OCI-LY7 (cell line): Measurements from ENCODE around the gene PTPRJ. TPM values are rescaled to one million over a fixed set of nuclear protein-coding genes. Genes with fewer than 3 reads are reported as not detected.
A peak's percentile ranks its signal among the peaks of the same experiment; 100 is the strongest.

ENCODE experiments used
- BruUV-seq: library from RNA; stranded (reverse); fragments of 400-500 nt; replicated peaks from 2 replicates; lab custom pipeline; 2021; lab: Mats Ljungman, UMichigan
- CTCF ChIA-PET: fragments of 300-600 bp; sonication (Branson Sonifier 250); formaldehyde crosslinking; loops from one replicate; lab custom pipeline; 2022; ENCODE audit warnings: antibody characterized with exemption; ENCODE audit not compliant: unreplicated experiment; lab: Charles Lee
- POLR2A ChIA-PET: fragments of 300-600 bp; sonication (Branson Sonifier 250); formaldehyde crosslinking; loops from one replicate; lab custom pipeline; 2022; ENCODE audit warnings: antibody characterized with exemption; lab: Charles Lee
- DNase-seq: peaks from one replicate; pipeline ENCODE4 v3.0.0-alpha.2; 2015; ENCODE audit warnings: low spot score
- H2AFZ ChIP-seq: fragments of 200-600 bp; sonication (generic), shearing (Covaris generic); 2 replicates; pipeline ENCODE4 v1.6.1; 2014; ENCODE audit warnings: mild to moderate bottlenecking, antibody characterized with exemption, low read length, moderate library complexity
- H3K27ac ChIP-seq: fragments of 200-600 bp; sonication (generic); 2 replicates; pipeline ENCODE4 v1.5.1; 2014; ENCODE audit warnings: mixed run types, low read depth, mild to moderate bottlenecking, moderate library complexity, low read length, inconsistent platforms; ENCODE audit not compliant: poor library complexity, severe bottlenecking
- H3K36me3 ChIP-seq: fragments of 200-600 bp; sonication (generic); 2 replicates; pipeline ENCODE4 v1.6.1; 2014; ENCODE audit warnings: mild to moderate bottlenecking, antibody characterized with exemption, low read length, moderate library complexity, mixed read lengths; ENCODE audit not compliant: insufficient read depth
- H3K4me1 ChIP-seq: fragments of 200-600 bp; sonication (generic); 2 replicates; pipeline ENCODE4 v1.5.1; 2014; ENCODE audit warnings: mild to moderate bottlenecking, low read length; ENCODE audit not compliant: insufficient read depth, poor library complexity, severe bottlenecking
- H3K4me2 ChIP-seq: fragments of 200-600 bp; sonication (generic); 2 replicates; pipeline ENCODE4 v1.6.1; 2014; ENCODE audit warnings: mild to moderate bottlenecking, low read length
- H3K4me3 ChIP-seq: fragments of 200-600 bp; sonication (generic); 2 replicates; pipeline ENCODE4 v1.5.1; 2014; ENCODE audit warnings: mild to moderate bottlenecking, low read depth, low read length; ENCODE audit not compliant: poor library complexity, severe bottlenecking
- H3K79me2 ChIP-seq: fragments of 200-600 bp; sonication (generic); 2 replicates; pipeline ENCODE4 v1.6.1; 2016; ENCODE audit warnings: low read depth, mild to moderate bottlenecking, low read length, moderate library complexity, mixed read lengths; ENCODE audit not compliant: insufficient read depth
- H3K9me2 ChIP-seq: fragments of 200-600 bp; sonication (generic); 2 replicates; pipeline ENCODE4 v1.6.1; 2016; ENCODE audit warnings: mild to moderate bottlenecking, low read length, mixed read lengths; ENCODE audit not compliant: insufficient read depth
- H3K9me3 ChIP-seq: fragments of 200-600 bp; sonication (generic); 2 replicates; pipeline ENCODE4 v1.6.1; 2014; ENCODE audit warnings: mild to moderate bottlenecking, mixed run types, low read length, mixed read lengths
- H4K20me1 ChIP-seq: fragments of 200-600 bp; sonication (generic); 2 replicates; pipeline ENCODE4 v1.6.1; 2014; ENCODE audit warnings: mild to moderate bottlenecking, antibody characterized with exemption, low read length, moderate library complexity, mixed read lengths; ENCODE audit not compliant: insufficient read depth
- CTCF ChIP-seq: fragments of 200-600 bp; sonication (generic); conservative IDR thresholded peaks from 2 replicates; pipeline ENCODE4 v1.5.1; 2014; ENCODE audit warnings: mild to moderate bottlenecking, antibody characterized with exemption, low read length, moderate library complexity, mixed read lengths
- EZH2phosphoT487 ChIP-seq: fragments of 200-600 bp; sonication (generic); IDR thresholded peaks from 2 replicates; pipeline ENCODE4 v1.6.1; 2018; ENCODE audit warnings: low read depth, borderline replicate concordance, mild to moderate bottlenecking, mixed run types, antibody characterized with exemption, low read length, moderate library complexity, mixed read lengths
- intact Hi-C: fragments of 100-400 bp; cut with micrococcal nuclease; formaldehyde crosslinking; loops from one replicate; pipeline ENCODE4 v1.10.0; 2022; ENCODE audit not compliant: unreplicated experiment
- total RNA-seq, 2 experiments: library from RNA; depleted of rRNA in 1 of 2; stranded (reverse); fragments of >200 nt in 1 of 2; shearing (Covaris generic) in 1 of 2; gene quantifications; 2 replicates each; pipeline ENCODE4 v1.2.3, GENCODE V29; 2014 to 2022

PTPRJ gene
- total RNA-seq, 2 experiments from 2014 or later, result 5.4 to 28.3 TPM

DNA sequence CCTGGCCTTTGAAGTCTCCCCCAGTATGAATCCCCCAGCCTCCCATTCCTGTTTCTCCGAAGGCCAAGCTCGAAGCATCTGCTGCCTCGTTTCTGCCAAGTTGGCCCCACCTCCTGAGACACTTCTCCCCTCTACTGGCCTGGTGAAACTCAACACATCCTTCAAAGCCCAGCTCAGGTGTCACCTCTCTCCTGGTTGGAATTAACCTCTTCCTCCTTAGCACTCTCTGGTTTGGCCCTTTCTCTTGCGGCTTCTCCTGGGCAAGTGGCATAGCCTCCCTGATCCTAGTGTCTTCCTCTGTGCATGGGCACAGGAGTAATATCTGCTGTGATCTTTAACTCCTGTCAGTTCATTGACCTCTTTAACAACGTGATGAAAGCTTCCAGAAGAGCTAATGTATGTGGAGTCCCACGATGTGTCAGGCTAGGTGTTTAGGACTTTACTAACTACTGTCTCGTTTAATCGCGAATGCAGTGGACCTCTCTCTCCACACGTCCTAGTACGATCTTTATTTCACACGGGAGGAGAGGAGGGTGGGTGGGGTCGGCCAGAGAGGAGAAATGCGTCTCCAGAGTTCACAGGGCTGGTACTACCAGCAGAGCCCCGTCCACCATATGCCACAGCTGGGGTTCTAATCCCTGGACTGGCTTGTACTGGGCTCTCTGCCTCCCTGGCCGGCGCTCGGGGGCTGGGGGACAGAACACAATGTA, 826 bp upstream of the PTPRJ start:
- H4K20me1 ChIP-seq, result no peaks in the 10 kb centered on the region
- ChIA-PET POLR2A (interaction anchor here (0.6 to 1.3 kb wide), 7 partner anchors 10 to 141 kb away, joined by 3 to 6 read pairs (median 4); no protein-coding TSS in a partner anchor), CTCF (interaction anchor here (0.6 to 0.8 kb wide), 4 partner anchors 18 to 80 kb away, joined by 3 to 9 read pairs (median 4); no protein-coding TSS in a partner anchor)
- TF ChIP-seq CTCF, result 0 out of 2 replicates have a peak, but pooled peaks have one; percentile 12
- TF ChIP-seq EZH2phosphoT487, result no peak
- no peaks in the 10 kb centered on the region for H3K36me3 ChIP-seq
- intact Hi-C loops, result loop anchor here (2.0 to 5.0 kb wide), 2 partner anchors 29 to 128 kb away; no protein-coding TSS in a partner anchor
- no peak overlapping the region for H3K27ac ChIP-seq
- peaks cover 42% of the 10 kb centered on the region for H3K4me1 ChIP-seq
- peak overlapping the region; percentile 74; the same call in 1 of the 2 replicates for H2AFZ ChIP-seq
- peaks cover 18% of the 10 kb centered on the region; the same call in 1 of the 2 replicates for H3K79me2 ChIP-seq
- BruUV-seq, result no TSS peak
- peak overlapping the region; percentile 82 for H3K4me3 ChIP-seq
- H3K9me3 ChIP-seq, result no peaks in the 10 kb centered on the region
- H3K9me2 ChIP-seq, result no peaks in the 10 kb centered on the region
- peak overlapping the region; percentile 99 for H3K4me2 ChIP-seq
- no peak for DNase-seq

GRCh38 chr11:47980907-47981621, 705 bp downstream of the PTPRJ start:
- Histone ChIP-seq H2AFZ (peak overlapping the region; percentile 11; the same call in 1 of the 2 replicates), H3K9me3 (no peaks in the 10 kb centered on the region), H3K36me3 (no peaks in the 10 kb centered on the region), H4K20me1 (no peaks in the 10 kb centered on the region), H3K4me3 (peak overlapping the region; percentile 82), H3K79me2 (peaks cover 18% of the 10 kb centered on the region; the same call in 1 of the 2 replicates), H3K27ac (no peak overlapping the region), H3K4me1 (peaks cover 41% of the 10 kb centered on the region), H3K9me2 (no peaks in the 10 kb centered on the region), H3K4me2 (peak overlapping the region; percentile 99)
- no TSS peak for BruUV-seq
- ChIA-PET CTCF (no interaction called here), POLR2A (no interaction called here)
- TF ChIP-seq CTCF (peak; percentile 57), EZH2phosphoT487 (no peak)
- intact Hi-C loops, result loop anchor here (1.0 to 5.0 kb wide), 3 partner anchors 30 to 126 kb away; no protein-coding TSS in a partner anchor
- peak; percentile 67 for DNase-seq
